HEK293 (cell line): ENCODE measurements around the gene CELF4.

Source experiments
- CTCF ChIA-PET: fragments of 350-600 bp; formaldehyde crosslinking; extraction: SDS; loops from one replicate; lab custom pipeline; 2021; ENCODE audit warnings: antibody characterized with exemption; lab: Yijun Ruan, JAX
- POLR2A ChIA-PET: fragments of 300-600 bp; formaldehyde crosslinking; extraction: SDS; loops from one replicate; lab custom pipeline; 2020; ENCODE audit warnings: antibody characterized with exemption, inconsistent platforms; lab: Yijun Ruan, JAX
- H3K27ac ChIP-seq: fragments of 200-500 bp; sonication (Bioruptor generic); 2 replicates; pipeline ENCODE4 v1.5.1; 2014; ENCODE audit warnings: low read depth, low read length, control low read depth, inconsistent platforms; ENCODE audit errors: extremely low read depth
- H3K36me3 ChIP-seq, 2 experiments: fragments of 200-500 bp in 1 of 2; sonication (Bioruptor generic) in 1 of 2; 1 replicate in 1 of 2; 2 replicates in 1 of 2; pipeline ENCODE4 v1.5.1; 2014 to 2017; ENCODE audit warnings: inconsistent platforms in 2 of 2, low read length in 2 of 2; ENCODE audit not compliant: control insufficient read depth in 2 of 2, insufficient read depth in 1 of 2
- H3K4me1 ChIP-seq: fragments of 200-500 bp; sonication (Bioruptor generic); 2 replicates; pipeline ENCODE4 v1.5.1; 2014; ENCODE audit warnings: mild to moderate bottlenecking, low read length, inconsistent platforms; ENCODE audit not compliant: control insufficient read depth, insufficient read depth
- H3K4me3 ChIP-seq: 2 replicates; pipeline ENCODE4 v1.5.1; 2011; ENCODE audit warnings: low read depth, mild to moderate bottlenecking, control low read depth, low read length, moderate library complexity
- H3K9me3 ChIP-seq: fragments of 200-500 bp; sonication (Bioruptor generic); 2 replicates; pipeline ENCODE4 v1.5.1; 2014; ENCODE audit warnings: low read depth, low read length, inconsistent platforms; ENCODE audit not compliant: control insufficient read depth, insufficient read depth
- GLIS1 ChIP-seq: fragments of 450-650 bp; formaldehyde crosslinking; IDR thresholded peaks from 2 replicates; pipeline ENCODE4 v1.5.1; 2016; ENCODE audit warnings: missing biosample characterization, missing genetic modification characterization
- GLIS2 ChIP-seq: fragments of 450-650 bp; formaldehyde crosslinking; IDR thresholded peaks from 2 replicates; pipeline ENCODE4 v1.5.1; 2016; ENCODE audit warnings: missing biosample characterization, missing genetic modification characterization
- ZBTB20 ChIP-seq: fragments of 450-650 bp; formaldehyde crosslinking; IDR thresholded peaks from 2 replicates; pipeline ENCODE4 v1.5.1; 2016; ENCODE audit warnings: missing biosample characterization, missing genetic modification characterization
- ZIC2 ChIP-seq: fragments of 450-650 bp; formaldehyde crosslinking; IDR thresholded peaks from 2 replicates; pipeline ENCODE4 v1.5.1; 2016; ENCODE audit warnings: missing biosample characterization, missing genetic modification characterization
- ZNF140 ChIP-seq: fragments of 450-650 bp; formaldehyde crosslinking; IDR thresholded peaks from 2 replicates; pipeline ENCODE4 v1.5.1; 2016; ENCODE audit warnings: missing biosample characterization, missing genetic modification characterization
- ZNF16 ChIP-seq: fragments of 450-650 bp; formaldehyde crosslinking; IDR thresholded peaks from 2 replicates; pipeline ENCODE4 v1.5.1; 2016; ENCODE audit warnings: low read depth, missing biosample characterization, missing genetic modification characterization
- ZNF211 ChIP-seq: fragments of 450-650 bp; formaldehyde crosslinking; IDR thresholded peaks from 2 replicates; pipeline ENCODE4 v1.5.1; 2016; ENCODE audit warnings: low read depth, missing biosample characterization, missing genetic modification characterization
- ZNF335 ChIP-seq: fragments of 450-650 bp; formaldehyde crosslinking; conservative IDR thresholded peaks from 2 replicates; pipeline ENCODE4 v1.5.1; 2016; ENCODE audit warnings: missing biosample characterization, missing genetic modification characterization
- ZNF391 ChIP-seq: fragments of 450-650 bp; formaldehyde crosslinking; IDR thresholded peaks from 2 replicates; pipeline ENCODE4 v1.5.1; 2016; ENCODE audit warnings: low read depth, missing biosample characterization, missing genetic modification characterization, borderline replicate concordance
- ZNF394 ChIP-seq: fragments of 450-650 bp; formaldehyde crosslinking; IDR thresholded peaks from 2 replicates; pipeline ENCODE4 v1.5.1; 2016; ENCODE audit warnings: missing biosample characterization, missing genetic modification characterization, mild to moderate bottlenecking, moderate library complexity, borderline replicate concordance
- ZNF548 ChIP-seq: fragments of 450-650 bp; formaldehyde crosslinking; IDR thresholded peaks from 2 replicates; pipeline ENCODE4 v1.5.1; 2016; ENCODE audit warnings: missing biosample characterization, missing genetic modification characterization
- ZNF555 ChIP-seq: fragments of 450-650 bp; formaldehyde crosslinking; conservative IDR thresholded peaks from 2 replicates; pipeline ENCODE4 v1.5.1; 2017; ENCODE audit warnings: missing biosample characterization, mild to moderate bottlenecking, missing genetic modification characterization, inconsistent platforms
- ZNF571 ChIP-seq: fragments of 450-650 bp; formaldehyde crosslinking; IDR thresholded peaks from 2 replicates; pipeline ENCODE4 v1.5.0; 2017; ENCODE audit warnings: missing biosample characterization, missing genetic modification characterization
- ZNF707 ChIP-seq: fragments of 450-650 bp; formaldehyde crosslinking; IDR thresholded peaks from 2 replicates; pipeline ENCODE4 v1.5.1; 2016; ENCODE audit warnings: missing biosample characterization, missing genetic modification characterization
- ZNF768 ChIP-seq: fragments of 450-650 bp; formaldehyde crosslinking; IDR thresholded peaks from 2 replicates; pipeline ENCODE4 v1.5.1; 2018; ENCODE audit warnings: missing biosample characterization, mild to moderate bottlenecking, missing genetic modification characterization
- TF ChIP-seq, protein P1 (sequence below): fragments of 450-650 bp; formaldehyde crosslinking; IDR thresholded peaks from 2 replicates; pipeline ENCODE4 v1.5.1; 2016; ENCODE audit warnings: missing biosample characterization, missing genetic modification characterization
- TF ChIP-seq, protein P2 (sequence below): fragments of 450-650 bp; formaldehyde crosslinking; IDR thresholded peaks from 2 replicates; pipeline ENCODE4 v1.5.1; 2017; ENCODE audit warnings: missing biosample characterization, missing genetic modification characterization
- TF ChIP-seq, protein P3 (sequence below): fragments of 450-650 bp; formaldehyde crosslinking; IDR thresholded peaks from 2 replicates; pipeline ENCODE4 v1.5.1; 2016; ENCODE audit warnings: missing biosample characterization, missing genetic modification characterization, borderline replicate concordance

CELF4 gene

DNA sequence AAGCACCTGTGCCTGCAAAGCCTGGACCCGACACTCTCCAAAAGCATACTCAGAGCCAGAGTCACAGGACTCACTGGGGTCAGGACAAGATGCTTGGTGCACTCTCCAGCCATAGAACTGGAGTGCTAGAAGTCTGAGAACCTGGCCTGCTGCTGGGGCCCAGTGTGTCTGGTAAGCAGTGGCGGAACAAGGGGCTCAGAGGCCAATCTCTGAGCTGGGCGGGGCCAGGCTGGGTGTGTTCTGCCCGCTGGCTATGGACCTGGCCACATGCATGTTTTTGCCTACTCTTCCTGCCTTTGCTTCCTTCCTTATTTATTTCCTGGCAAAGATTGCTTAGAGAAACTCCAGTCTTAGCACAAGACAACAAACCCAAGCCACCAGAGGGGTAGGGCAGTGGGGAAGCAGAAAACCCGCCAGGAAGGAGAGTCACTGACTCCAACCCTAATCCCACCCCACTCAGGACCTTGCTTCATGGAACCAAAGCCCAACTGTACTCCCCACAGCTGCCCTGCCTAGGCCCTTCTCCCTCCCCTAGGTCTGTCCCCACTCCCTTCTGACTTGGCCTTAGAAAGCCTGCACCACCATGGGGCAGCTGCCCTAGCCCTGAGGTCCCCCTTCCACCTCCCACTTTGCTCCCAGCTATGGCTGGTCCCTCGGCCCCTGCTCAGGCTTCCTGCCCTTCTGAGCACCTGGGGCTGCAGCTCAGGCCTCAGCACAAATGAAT, 315.5 kb downstream of the CELF4 start:
- no peak for TF ChIP-seq ZNF140
- TF ChIP-seq ZNF335 (tag by site-specific recombination): no peak
- no peak for TF ChIP-seq ZNF394
- TF ChIP-seq ZNF707 (tag by site-specific recombination): no peak
- TF ChIP-seq ZNF555: no peak
- no peak for TF ChIP-seq ZBTB20 (tag by site-specific recombination)
- no peak for TF ChIP-seq ZNF211 (tag by site-specific recombination)
- TF ChIP-seq ZNF391: no peak
- TF ChIP-seq ZNF768 (tag by site-specific recombination): no peak
- H3K36me3 ChIP-seq: no peaks in the 10 kb centered on the region
- ChIA-PET CTCF (interaction anchor here (0.7 to 0.9 kb wide), 2 partner anchors 11 to 1161 kb away, joined by 3 read pairs; no protein-coding TSS in a partner anchor), POLR2A (no interaction called here)
- no peak overlapping the region for H3K27ac ChIP-seq
- no peaks in the 10 kb centered on the region for H3K4me1 ChIP-seq
- no peak overlapping the region for H3K4me3 ChIP-seq
- H3K9me3 ChIP-seq: no peaks in the 10 kb centered on the region

DNA sequence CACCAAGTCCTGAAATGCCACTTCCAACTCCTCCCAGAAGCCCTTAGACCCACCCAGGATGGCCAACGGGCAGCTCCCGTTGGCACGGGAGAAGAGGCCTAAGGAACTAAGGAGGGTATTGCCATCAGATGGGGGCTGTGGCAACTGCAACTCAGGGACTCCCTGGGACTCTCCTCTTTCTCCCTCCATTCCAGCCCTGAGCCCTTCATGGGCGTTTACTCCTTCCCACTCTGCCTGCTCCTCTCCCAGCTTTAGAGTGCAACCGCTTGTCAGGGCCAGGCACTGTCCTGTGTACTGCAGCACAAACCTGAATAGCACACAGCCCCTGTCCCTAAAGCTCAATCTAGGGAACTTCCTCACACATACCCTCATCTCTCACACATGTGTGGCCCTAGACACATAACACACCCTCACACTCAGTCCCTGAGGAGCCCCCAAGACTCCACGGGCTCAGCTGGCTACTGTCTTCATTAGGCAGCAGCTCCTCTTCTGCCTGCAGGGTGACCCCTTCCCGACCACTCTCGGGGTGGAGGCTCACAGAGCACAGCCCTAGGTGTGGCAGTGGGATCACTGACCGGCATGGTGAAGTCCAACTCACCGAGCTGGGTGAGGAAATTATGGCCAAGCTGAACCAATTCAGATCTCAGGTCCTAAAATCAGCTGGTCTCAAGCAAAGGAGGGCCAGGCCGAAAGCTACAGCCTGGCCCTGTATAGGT, 316.3 kb downstream of the CELF4 start:
- ChIA-PET POLR2A (no interaction called here), CTCF (interaction anchor here (0.7 to 0.9 kb wide), 2 partner anchors 10 to 1161 kb away, joined by 3 read pairs; no protein-coding TSS in a partner anchor)
- Histone ChIP-seq H3K27ac (no peak overlapping the region), H3K4me1 (no peaks in the 10 kb centered on the region), H3K9me3 (no peaks in the 10 kb centered on the region), H3K36me3 (no peaks in the 10 kb centered on the region), H3K4me3 (no peak overlapping the region)
- TF ChIP-seq ZNF571: no peak
- TF ChIP-seq ZNF16 (tag by site-specific recombination): no peak
- TF ChIP-seq, protein P1, sequence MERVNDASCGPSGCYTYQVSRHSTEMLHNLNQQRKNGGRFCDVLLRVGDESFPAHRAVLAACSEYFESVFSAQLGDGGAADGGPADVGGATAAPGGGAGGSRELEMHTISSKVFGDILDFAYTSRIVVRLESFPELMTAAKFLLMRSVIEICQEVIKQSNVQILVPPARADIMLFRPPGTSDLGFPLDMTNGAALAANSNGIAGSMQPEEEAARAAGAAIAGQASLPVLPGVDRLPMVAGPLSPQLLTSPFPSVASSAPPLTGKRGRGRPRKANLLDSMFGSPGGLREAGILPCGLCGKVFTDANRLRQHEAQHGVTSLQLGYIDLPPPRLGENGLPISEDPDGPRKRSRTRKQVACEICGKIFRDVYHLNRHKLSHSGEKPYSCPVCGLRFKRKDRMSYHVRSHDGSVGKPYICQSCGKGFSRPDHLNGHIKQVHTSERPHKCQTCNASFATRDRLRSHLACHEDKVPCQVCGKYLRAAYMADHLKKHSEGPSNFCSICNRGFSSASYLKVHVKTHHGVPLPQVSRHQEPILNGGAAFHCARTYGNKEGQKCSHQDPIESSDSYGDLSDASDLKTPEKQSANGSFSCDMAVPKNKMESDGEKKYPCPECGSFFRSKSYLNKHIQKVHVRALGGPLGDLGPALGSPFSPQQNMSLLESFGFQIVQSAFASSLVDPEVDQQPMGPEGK (tag by site-specific recombination): no peak
- no peak for TF ChIP-seq ZNF548
- TF ChIP-seq, protein P2, sequence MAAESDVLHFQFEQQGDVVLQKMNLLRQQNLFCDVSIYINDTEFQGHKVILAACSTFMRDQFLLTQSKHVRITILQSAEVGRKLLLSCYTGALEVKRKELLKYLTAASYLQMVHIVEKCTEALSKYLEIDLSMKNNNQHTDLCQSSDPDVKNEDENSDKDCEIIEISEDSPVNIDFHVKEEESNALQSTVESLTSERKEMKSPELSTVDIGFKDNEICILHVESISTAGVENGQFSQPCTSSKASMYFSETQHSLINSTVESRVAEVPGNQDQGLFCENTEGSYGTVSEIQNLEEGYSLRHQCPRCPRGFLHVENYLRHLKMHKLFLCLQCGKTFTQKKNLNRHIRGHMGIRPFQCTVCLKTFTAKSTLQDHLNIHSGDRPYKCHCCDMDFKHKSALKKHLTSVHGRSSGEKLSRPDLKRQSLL (tag by site-specific recombination): no peak

DNA sequence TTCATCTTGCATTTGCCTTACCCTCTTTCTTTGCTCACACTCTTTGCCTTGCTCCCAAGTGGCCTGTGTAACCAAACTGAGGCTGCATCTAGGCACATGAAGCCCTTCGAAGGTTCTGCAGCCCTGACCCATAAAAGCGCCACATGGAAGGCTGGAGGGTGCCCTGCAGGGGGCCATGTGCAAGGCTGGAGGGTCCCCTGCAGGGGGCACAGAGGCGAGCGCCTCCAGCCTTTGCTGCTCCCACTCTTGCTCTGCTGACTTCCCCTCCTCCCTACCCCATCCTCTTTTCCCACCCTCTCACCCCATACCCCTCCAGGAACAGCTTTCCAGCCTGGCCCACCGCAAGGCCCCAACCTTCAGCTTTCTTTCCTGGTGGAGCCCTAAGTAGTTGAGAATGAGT, 317.3 kb downstream of the CELF4 start:
- Histone ChIP-seq H3K9me3 (no peaks in the 10 kb centered on the region), H3K36me3 (no peaks in the 10 kb centered on the region), H3K27ac (no peak overlapping the region), H3K4me3 (no peak overlapping the region), H3K4me1 (no peaks in the 10 kb centered on the region)
- CTCF ChIA-PET: no interaction called here
- TF ChIP-seq GLIS2 (tag by site-specific recombination) (peak; percentile 30; the same call in 1 of the 2 replicates), GLIS1 (tag by site-specific recombination) (peak; percentile 67), ZIC2 (tag by site-specific recombination) (peak; percentile 32; the same call in 1 of the 2 replicates)
- TF ChIP-seq, protein P3, sequence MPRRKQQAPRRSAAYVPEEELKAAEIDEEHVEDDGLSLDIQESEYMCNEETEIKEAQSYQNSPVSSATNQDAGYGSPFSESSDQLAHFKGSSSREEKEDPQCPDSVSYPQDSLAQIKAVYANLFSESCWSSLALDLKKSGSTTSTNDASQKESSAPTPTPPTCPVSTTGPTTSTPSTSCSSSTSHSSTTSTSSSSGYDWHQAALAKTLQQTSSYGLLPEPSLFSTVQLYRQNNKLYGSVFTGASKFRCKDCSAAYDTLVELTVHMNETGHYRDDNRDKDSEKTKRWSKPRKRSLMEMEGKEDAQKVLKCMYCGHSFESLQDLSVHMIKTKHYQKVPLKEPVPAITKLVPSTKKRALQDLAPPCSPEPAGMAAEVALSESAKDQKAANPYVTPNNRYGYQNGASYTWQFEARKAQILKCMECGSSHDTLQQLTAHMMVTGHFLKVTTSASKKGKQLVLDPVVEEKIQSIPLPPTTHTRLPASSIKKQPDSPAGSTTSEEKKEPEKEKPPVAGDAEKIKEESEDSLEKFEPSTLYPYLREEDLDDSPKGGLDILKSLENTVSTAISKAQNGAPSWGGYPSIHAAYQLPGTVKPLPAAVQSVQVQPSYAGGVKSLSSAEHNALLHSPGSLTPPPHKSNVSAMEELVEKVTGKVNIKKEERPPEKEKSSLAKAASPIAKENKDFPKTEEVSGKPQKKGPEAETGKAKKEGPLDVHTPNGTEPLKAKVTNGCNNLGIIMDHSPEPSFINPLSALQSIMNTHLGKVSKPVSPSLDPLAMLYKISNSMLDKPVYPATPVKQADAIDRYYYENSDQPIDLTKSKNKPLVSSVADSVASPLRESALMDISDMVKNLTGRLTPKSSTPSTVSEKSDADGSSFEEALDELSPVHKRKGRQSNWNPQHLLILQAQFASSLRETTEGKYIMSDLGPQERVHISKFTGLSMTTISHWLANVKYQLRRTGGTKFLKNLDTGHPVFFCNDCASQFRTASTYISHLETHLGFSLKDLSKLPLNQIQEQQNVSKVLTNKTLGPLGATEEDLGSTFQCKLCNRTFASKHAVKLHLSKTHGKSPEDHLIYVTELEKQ (tag by site-specific recombination): no peak
- POLR2A ChIA-PET: no interaction called here
